Midbrain (tissue), 1 donor: ENCODE measurements around the gene RETN.

Source experiments
- DNase-seq: peaks from one replicate; lab custom pipeline; 2025; lab: John Stamatoyannopoulos, UW

The RETN gene

DNA sequence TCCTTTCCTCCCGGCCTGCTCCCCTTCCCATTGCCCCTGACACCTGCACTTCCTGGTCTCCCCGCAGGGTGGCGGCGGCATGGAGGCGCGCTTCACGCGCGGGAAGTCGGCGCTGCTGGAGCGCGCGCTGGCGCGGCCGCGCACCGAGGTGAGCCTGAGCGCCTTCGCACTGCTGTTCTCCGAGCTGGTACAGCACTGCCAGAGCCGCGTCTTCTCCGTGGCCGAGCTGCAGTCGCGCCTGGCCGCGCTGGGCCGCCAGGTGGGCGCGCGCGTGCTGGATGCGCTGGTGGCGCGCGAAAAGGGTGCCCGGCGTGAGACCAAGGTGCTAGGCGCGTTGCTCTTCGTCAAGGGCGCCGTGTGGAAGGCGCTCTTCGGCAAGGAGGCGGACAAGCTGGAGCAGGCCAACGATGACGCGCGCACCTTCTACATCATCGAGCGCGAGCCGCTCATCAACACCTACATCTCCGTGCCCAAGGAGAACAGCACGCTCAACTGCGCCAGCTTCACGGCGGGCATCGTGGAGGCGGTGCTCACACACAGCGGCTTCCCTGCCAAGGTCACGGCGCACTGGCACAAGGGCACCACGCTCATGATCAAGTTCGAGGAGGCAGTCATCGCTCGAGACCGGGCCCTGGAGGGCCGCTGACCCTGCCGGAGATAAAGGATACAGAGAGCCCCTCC, 13.5 kb downstream of the RETN start:
- no peak for DNase-seq

DNA sequence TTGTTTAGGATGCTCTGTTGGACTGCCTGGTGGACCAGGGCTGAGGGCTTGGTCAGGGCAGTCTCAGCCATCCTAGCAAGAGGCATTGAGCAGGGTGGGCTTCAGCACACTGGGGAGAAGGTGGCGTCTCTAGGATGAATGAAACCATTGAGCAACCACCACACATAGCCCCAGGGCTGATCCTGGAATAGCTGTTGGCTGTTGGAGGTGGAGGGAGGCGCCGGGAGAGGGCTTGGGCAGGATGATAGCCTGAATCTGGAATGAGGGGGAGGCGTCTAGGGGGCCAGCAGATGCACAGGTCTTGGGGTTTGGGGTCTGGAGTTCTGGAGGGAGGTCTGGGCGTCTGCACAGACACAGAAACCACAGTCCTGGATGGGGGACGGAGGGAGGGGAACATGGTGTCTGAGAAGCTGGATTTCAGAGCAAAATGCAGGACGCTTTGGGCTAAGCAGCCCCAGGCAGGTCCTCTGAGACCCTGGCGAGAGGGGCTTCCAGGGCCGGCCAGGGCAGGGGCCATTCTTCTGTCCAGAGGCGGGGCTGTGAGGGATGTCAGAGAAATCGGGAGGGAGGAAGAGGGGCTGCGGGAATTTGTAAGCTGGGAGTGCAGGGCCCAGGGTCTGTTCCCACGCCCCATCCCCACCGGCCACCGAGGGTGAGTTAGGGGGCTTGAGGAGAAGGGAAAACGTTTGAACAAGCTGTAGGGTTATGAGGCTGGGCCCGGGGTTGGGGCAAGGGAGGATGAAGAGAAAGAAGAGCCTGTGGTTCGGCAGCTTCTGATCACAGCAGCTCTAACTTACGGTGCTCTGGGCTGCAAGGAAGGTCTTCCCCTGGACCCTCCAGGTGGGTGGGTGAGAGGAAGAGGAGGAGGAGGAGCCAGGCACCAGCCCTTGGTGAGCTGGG, 16.9 kb downstream of the RETN start:
- DNase-seq, result no peak

DNA sequence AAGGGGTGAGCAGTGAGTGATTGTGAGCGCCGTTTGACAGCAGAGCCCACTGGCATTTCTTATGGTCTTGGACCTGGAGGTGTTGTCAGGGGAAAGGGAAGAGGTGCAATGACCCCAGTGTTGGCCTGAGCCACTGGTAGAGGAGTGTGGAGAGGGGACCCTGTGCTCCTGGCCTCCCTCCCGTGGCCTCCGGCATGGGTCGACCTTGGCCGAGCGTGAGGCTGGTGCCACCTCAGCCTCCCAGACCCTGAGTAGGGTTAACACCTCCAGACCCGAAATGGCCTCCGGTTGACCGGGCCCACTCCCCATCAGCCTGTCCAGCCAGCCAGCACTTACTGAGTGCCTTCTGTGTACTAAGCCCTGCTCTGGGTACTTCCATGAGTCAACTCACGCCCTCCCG, 18.3 kb downstream of the RETN start:
- DNase-seq, result no peak

DNA sequence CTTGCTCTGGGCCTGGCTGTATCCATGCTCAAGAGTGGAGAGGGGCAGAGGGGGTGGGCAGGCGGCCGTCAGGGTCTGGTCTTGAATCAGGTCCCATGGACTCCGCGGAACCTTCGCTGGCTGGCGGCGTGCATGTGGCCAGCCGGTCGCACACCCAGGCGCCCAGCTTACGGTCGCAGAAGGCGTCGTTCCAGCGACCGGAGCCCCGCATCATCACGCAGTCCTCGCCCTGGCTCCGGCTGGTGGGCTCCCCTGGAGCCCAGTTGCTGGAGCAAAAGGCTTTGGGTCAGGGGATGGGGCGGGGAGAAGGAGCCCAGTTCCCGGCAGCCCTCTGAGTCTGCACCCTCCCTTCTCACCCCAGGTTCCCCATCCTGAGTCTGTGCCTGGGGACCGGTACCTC, 20.3 kb downstream of the RETN start:
- DNase-seq, result no peak

GRCh38 chr19:7690779-7691258, 22.0 kb downstream of the RETN start:
- DNase-seq, result no peak

DNA sequence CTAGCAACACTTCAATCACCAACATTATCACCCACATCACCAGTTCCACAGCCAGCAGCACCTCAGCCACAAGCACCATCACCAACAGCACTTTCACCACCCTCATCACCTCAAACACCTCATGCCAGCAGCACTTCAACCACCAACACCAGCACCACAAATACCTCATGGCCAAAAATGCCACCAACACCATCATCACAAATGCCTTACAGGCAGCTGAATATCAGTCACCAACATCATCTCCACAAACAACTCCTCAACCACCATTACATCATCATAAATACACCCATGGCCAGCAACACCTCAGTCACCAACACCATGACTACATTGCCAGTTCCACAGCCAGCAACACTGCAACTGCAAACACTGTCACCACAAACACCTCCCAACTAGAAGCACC, 22.6 kb downstream of the RETN start:
- DNase-seq, result no peak

DNA sequence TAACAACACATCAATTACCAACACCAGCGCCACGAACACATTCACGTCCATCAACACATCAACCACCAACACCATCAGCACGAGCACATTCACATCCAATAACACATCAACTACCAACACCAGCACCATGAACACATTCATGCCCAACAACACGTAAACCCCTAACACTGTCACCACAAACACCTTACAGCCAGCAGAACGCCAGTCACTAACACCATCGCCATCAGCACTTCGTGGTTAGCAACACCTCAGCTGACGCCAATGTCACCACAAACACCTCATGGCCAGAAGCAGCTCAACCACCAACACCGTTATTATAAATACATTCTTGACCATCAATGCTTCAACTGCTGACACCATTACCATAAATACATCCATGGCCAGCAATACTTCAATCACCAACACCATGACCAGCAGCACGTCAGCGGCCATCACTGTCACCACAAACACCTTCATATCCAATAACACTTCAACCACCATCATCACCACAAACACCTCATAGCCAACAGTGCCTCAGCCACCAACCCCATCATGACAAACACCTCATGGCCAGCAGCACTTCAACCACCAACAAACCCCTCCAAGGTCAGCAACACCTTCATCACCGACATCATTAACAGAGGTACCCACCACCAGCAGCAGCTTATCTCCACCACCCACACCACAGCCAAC, 23.7 kb downstream of the RETN start:
- DNase-seq, result no peak

DNA sequence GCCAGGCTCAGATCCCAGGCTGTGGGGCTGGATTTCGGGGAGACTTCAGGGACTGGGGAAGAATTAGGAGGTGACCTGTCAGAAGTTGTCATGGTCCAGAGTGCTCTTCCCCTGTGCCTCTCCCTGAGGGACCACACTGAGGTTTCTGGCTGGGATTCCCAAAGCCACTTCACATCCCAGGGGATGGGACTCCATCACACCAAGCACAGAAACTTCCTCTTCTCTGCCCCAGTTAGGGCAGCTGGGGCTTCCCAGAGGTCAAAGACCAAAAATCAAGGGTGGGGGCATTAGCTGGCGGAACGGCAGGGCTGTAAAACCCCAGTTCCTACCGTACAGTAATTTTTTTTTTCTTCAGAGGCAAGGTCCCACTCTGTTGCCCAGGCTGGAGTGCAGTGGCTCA, 25.6 kb downstream of the RETN start:
- DNase-seq, result no peak

- DNase-seq, result no peak
These were observed 29.0 kb downstream of the RETN start for GRCh38 chr19:7697721-7698287.

GRCh38 chr19:7698583-7698982, 29.7 kb downstream of the RETN start:
- no peak for DNase-seq

DNA sequence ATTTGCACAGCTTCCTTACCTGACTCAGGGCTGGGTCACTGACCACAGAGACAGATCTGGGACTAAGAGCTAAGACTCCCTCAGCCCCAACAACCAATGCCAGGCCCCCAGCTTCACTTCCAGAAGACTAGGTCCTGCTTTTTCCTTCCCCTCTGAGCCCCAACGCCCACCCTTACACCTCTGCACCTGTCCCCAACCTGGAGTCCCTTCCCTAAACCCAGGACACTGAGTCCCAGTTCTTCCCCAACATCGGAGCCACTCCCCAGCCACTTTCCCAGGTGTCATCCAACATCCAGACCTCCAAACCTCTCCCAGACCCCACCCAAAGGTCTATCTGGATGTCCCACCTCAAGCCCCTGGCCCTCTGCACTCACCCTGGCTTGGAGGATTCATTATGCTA, 30.2 kb downstream of the RETN start:
- DNase-seq, result no peak

GRCh38 chr19:7699417-7700401, 30.9 kb downstream of the RETN start:
- no peak for DNase-seq

DNA sequence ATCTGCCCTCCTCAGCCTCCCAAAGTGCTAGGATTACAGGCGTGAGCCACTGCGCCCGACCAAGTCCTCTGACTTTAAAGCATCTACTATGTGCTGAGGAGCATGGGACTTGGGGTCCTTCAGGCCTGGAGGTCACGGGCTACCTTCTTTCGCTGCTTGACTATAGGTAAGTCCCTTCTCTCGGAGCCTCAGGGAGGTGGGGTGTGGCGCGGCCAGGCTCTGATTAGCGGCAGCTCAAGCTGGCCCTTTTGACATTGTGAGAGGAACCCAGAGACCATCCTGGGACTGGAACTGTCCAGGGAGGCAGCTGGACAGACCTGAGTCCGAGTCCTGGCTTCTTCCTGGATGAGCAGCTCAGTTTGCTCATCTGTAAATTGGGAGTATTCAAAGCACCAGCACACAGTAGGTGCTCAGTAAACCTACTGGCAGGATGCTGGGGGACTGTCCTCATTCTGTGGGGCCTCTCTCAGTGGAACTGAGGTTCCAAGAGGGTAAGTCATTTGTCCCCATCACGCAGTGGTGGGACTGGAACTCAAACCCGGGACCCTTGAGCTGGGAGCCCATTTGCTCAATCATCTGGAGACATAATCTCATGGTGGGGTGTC, 32.3 kb downstream of the RETN start:
- no peak for DNase-seq

DNA sequence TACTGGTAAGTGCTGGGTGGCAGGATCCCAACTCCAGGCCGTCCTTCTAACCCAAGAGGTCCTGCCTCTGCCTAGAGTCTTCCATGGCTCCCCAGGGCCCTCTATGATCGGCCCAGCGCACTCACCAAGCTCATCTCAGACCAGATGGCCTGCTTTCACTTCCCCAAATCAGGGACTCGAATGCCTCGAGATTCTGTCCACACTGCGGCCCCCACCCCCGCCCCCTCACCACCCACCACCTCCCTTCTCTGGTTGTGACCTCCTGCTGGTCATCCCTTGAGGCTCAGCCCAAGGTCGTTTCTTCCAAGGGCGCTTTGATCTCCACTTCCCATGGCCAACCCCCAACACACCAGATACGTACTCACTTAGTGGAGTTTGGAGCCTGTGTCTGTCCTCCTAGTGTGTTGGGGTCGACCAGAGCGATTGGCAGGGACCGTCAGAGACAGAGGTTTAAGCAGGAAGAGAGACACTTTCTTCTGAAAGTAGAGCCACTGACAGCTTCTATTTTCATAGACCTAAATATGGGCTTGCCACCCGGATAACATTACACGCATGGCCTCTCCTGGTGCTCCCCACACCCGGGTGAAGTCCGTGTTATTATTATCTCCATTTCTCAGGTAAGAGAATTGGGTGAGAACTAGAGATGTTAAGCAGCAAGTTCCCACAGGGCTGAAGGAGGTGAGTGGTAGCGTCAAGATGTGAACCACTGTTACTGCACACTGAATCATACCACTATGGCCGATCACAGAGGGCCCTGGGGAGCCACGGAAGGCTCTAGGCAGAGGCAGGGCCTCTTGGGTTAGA, 33.0 kb downstream of the RETN start, which contains the start of gene FCER2:
Gene FCER2, minus strand, starts transcription at position 478 of the 804 bp plus-strand sequence. CDS start 2,371 bp downstream, outside the sequence.
- DNase-seq, result no peak

DNA sequence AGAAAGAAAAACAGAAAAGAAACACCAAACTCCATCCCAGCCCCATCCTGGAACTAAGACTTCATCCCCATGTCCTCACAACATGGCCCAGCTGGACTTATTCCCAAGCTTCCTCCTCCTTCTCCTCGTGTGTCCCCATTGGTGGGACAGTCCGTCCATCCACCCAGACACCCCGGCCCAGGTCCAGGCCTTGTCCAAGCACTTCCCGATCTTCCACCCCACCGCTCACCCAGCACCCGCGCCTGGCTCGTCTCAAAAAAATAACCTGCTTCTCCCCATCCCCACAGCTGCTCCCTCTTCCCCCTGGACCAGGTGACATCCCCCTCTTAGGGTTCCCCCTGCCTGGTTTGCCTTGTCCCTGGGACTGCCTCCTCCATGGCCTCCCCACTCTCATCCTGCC, 34.5 kb downstream of the RETN start:
- no peak for DNase-seq

DNA sequence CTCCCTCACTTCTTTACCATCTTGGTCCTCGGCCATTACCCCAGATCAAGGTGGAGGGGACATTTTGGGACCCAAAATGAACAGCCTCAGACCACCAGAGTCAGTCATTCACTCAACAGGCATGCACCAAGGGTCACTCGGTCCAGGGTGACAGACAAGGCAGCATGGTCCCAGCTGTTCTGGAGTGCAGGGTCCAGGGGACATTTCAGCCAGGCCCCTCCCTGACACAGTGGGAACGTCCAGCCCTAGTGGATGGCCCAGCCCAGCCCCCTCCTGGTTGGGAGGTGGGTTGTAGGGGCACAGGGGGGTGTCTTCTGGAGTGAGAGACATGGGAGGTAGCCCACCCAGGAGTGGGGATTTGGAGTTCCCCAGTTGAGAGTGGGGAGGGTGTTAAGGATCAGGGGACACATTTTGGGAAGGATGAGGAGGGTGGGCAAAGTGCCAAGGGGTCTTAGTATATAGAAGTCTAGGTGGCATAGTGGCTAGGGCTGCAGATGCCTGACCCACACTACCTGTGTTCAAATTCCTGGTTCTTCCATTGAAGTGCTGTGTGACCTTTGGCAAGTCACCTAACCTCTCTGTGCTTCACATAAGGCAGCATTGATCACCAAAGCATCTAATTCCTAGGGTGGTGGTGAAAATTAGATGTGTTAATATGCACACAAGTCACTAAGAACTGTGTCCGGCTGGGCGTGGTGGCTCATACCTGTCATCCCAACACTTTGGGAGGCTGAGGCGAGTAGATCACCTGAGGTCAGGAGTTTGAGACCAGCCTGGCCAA, 35.6 kb downstream of the RETN start:
- DNase-seq, result no peak

DNA sequence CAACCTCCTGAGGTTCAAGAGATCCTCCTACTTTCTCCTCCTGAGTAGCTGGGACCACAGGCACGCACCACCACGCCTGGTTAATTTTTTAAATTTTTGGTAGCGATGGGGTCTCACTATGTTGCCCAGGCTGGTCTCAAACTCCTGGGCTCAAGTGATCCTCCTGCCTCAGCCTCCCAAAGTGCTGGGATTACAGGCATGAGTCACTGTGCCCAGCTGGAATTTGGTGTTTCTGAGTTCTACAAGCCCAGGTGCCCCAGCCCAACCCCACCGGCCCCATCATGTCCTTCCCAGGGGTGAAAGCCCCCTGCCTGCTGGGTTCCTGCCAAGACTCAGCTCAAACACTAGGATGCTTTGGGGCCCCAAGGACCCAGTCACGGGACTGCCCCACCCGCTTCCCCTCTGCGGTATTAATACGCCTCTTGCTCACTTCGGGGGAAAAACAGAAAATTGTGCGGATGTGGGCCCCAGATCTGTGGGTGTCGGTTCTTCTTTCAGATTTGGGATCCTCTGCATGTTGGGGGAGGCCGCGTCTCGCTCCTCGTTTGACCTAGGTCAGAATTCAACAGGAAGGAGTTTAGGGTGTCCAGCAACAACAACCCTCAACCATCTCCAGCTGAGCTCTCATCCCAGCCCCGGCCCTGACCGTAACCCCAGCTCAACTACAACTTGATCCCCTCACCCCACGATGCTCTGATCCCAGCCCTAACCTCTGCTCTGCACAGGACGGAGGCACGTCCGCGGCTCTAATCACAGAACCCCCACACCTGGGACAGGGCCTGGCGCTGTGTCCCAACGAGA, 36.7 kb downstream of the RETN start:
- no peak for DNase-seq
